GM12875 (cell line): Measurements from ENCODE around the gene ATF7.

Experiments used
- H3K4me3 ChIP-seq: one replicate; pipeline ENCODE4 v1.5.1; 2011; ENCODE audit warnings: low read depth, low read length, control low read depth
- TF ChIP-seq, protein P1 (sequence below): IDR thresholded peaks from 2 replicates; pipeline ENCODE4 v1.5.1; 2011; ENCODE audit warnings: low read depth, mild to moderate bottlenecking, control low read depth, inconsistent platforms, low read length, moderate library complexity, borderline replicate concordance; ENCODE audit not compliant: insufficient read depth

Gene ATF7

DNA sequence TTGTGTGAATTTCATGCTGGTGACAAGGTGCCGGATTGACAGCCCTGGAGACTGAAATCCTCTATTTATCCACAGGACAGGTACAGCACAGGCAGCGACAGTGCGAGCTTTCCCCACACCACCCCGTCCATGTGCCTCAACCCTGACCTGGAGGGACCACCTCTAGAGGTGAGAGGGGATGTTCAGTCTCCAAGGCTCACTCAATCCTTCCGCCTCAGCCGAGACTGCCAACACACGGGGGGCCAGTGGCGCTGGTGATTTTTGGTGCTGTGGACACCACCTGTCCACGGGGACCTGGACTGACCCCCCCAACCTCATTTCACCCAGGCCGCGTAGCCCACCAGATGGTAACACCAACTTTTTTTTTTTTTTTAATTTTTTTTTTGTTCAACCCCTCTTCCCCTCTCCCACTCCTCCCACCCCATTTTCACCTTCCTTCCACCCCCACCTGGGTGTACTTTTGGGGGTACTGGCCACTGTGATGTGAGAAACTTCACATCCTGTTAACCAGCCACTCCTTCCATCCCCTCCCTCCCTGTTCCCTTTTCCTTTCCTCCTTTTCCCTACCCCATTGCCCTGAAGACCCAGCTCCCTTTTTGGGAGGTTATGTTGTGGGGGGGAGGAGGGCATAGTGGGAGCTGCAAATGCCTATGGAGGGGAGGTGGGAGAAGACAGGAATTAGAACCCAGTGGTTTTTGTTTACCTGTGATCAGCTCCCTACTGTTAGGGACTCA, 161.3 kb downstream of the ATF7 start:
- H3K4me3 ChIP-seq: no peak overlapping the region
- TF ChIP-seq, protein P1, sequence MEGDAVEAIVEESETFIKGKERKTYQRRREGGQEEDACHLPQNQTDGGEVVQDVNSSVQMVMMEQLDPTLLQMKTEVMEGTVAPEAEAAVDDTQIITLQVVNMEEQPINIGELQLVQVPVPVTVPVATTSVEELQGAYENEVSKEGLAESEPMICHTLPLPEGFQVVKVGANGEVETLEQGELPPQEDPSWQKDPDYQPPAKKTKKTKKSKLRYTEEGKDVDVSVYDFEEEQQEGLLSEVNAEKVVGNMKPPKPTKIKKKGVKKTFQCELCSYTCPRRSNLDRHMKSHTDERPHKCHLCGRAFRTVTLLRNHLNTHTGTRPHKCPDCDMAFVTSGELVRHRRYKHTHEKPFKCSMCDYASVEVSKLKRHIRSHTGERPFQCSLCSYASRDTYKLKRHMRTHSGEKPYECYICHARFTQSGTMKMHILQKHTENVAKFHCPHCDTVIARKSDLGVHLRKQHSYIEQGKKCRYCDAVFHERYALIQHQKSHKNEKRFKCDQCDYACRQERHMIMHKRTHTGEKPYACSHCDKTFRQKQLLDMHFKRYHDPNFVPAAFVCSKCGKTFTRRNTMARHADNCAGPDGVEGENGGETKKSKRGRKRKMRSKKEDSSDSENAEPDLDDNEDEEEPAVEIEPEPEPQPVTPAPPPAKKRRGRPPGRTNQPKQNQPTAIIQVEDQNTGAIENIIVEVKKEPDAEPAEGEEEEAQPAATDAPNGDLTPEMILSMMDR: no peak

DNA sequence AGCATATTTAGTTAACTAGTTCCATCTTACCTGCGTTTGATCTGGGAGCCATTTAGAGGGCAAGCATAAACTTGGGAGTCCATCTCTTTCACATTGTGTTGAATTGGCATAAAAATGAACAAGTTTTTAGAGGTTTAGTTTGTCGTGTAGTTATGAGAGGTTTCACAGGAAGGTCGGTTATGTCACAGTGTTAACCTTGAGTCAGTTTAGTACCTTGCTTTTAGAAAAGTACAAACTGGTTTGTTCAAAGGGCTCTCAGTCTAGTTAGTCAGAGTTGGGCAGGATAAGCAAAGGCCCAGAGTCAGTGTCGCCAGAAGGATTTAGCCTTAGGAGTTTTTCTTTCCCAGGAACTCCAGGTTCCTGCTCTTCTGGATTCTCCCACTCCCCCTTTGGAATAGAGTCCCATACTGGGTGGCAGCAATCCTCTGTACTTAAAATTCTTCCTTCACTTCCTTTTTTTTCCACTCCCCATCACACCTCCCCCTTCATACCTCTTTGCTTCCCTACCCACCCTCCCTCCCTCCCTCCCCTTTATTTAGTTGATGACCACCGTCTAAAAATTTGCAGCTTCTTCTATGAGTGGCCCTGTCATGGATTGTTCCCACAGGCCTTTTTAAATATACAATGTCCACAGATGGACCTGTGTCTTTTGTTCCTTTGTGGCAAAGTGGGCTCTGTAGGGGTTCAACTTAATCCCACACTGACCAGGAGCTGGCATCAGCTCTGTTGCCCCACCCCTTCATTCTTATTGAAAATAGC, 162.2 kb downstream of the ATF7 start:
- TF ChIP-seq, protein P1: no peak
- H3K4me3 ChIP-seq: no peak overlapping the region

DNA sequence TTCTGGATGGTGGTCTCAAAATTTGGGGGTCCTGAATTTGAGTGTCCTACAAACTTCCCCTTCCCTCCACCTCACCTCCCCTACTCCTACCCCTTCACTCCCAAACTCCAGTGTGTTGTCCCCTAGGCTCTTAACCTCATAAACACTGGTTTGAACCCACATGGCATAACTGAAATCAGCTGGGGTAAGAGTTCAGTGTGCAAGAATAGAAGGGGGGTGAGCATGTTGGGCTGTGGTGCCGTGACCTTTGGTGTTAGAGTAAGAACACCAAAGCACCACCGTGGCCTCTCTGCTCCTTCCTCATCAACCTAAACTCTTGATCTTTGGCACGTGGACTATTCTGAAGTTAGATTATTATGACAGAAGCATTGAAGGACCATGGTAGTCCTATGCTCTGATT, 163.2 kb downstream of the ATF7 start:
- TF ChIP-seq, protein P1: no peak
- H3K4me3 ChIP-seq: no peak overlapping the region

DNA sequence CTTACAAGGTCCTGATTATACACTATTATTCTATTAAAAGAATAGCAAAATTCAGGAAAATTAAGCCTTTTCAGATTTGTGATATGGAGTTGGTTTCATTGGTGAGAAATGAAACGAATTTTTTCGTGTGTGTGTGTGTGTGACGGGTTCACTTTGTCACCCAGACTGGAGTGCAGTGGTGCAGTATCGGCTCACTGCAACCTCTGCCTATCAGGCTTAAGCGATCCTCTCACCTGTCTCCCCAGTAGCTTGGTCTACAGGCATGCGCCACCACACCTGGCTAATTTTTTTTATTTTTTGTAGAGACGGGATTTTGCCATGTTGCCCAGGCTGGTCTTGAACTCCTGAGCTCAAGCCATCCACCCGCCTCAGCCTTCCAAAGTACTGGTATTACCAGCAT, 164.6 kb downstream of the ATF7 start:
- TF ChIP-seq, protein P1: no peak
- no peak overlapping the region for H3K4me3 ChIP-seq

DNA sequence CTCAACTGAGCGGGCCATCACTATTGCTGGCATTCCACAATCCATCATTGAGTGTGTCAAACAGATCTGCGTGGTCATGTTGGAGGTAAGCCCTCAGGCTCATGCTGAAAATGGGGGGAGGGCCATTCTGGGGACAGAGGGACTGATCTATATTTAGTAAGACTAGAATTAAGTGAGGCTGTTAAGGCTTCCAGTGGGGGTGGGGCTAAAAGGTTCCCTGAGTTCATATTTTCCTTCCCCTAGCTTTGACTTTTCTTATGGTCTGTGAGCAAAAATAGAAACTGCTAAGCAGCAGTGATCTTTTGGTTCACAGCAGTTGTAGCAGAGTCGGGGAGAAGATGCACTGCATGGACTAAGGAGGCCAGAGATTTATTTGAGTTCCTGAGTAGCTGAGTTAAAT, 165.1 kb downstream of the ATF7 start:
- H3K4me3 ChIP-seq: no peak overlapping the region
- TF ChIP-seq, protein P1: no peak

DNA sequence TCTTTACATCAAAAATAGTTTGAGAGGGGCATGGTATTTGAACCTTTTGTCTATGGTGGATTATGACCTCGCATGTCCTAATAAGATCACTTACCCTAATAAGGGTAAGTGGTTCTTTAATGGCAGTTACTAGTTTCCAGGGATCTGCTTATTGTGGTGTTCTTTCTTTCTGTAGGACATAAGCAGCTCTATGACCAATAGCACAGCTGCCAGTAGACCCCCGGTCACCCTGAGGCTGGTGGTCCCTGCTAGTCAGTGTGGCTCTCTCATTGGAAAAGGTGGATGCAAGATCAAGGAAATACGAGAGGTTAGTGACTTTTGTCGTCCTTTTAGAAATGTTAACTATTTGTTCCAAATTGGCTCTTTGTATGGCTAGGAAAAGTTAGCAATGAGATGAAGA, 167.1 kb downstream of the ATF7 start:
- H3K4me3 ChIP-seq: no peak overlapping the region
- TF ChIP-seq, protein P1: no peak
